Fibroblast of upper back skin (primary cell): ENCODE results near the gene INPP4A.
A peak's percentile ranks its signal among the peaks of the same experiment; 100 is the strongest.

Experiments used
- DNase-seq: peaks from one replicate; pipeline ENCODE4 v3.0.0-alpha.2; 2013

The INPP4A gene

DNA sequence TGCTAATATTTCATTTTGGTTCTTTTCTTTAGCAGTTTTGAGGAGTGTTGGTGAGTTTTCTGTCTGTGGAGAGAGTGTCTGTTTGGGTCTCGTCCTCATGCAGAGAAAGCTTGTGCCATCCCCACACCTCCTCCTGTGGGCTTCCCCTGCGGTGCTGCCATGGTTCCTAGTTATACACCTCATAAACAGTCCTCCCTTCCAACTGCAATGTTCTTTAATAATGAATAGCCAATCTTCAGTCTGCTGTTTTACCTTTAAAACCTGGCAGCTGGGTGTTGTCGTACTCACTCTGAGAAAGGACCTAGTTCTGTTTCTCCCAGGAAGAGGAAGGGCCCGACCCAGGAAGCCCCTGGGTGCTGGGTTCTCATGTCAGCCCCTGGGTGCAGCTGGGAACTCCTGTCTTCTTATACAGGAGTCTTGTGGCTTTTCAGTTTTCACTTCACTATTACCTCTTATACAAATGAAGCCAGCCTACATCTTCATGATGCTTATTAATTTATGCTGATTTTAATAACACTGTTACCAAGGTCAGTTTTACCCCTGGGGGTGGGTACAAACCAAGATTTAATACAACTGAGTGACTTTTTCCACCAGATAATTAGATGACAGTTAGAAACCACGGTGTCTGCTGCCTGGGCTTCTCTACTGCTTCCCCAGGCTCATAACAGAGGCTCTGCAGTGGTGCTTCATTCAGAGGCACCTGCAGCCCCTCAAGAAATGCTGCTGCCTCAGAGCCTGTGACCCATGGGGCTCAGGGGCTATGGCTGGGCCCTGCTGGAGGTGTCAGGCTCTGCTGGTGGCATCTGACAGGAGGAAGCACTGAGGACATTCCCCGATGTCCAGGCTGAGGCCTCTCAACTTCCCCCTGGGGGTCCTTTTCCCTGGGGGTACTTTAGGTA, 104.5 kb downstream of the INPP4A start:
- no peak for DNase-seq

DNA sequence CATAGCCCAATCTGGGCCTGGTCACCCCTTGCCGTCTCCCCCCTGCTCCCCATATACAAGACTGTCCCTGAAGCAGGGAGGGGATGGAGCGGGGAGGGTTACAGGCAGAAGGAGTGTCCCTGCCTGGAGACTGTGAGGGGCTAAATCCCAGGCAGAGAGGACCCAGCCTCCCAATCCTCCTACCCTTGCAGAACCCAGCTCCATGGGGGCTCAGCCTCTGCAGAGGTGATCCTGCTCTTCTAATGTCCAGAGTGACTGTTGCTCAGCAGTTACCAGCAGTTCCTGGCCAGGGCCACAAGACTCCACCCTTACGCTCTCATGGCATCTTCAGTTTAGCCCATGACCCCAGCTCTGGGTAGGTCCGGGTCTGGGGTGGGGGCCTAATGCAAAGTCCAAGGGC, 105.5 kb downstream of the INPP4A start:
- DNase-seq: no peak

DNA sequence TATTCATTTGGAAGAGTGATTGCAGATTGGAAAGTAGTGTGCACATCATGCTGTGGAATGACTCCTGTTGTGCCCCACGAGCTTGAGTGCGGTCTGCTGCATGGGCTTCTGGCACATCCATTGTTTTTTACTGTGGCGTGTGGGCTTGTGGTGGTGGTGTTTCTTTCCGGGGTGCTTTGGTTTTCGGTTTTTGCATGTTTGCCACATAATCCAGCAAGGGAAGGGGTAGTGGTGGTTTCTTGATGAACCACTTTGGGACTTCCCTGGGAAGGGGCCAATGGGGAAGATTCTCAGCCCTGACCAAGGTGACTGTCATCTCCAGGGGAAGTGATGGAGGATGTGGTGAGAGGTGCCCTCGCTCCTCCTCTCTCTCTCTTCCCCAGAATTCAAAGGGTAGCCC, 106.7 kb downstream of the INPP4A start:
- no peak for DNase-seq

DNA sequence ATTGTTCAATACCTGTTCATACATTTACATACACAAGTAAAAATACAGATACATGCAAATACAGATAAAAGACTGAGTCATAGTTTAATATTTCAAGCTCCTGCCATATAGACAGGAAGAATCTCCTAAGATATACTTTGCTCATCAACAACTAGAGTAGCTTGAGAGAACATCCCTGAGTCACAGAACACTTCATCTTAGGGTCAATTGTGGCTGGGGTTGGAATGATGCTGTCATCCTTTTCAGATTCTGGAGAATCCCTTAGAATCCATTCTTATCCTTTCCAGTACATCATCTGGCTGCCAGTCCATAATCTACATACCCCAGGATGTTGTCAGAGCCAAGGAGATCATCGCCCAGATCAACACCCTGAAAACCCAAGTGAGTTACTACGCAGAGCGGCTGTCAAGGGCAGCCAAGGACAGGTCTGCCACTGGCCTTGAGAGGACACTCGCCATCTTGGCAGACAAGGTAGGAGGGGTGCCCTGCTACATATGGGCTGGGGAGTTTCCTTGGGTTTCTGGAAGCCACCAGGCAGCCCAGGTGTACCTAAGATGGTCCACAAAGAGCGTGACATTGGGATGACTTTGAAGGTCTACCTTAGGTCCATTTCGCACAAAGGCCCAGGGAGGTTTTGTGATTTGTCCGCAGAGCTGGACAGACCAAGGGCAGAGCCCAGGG, 108.0 kb downstream of the INPP4A start:
- peak; percentile 61 for DNase-seq

DNA sequence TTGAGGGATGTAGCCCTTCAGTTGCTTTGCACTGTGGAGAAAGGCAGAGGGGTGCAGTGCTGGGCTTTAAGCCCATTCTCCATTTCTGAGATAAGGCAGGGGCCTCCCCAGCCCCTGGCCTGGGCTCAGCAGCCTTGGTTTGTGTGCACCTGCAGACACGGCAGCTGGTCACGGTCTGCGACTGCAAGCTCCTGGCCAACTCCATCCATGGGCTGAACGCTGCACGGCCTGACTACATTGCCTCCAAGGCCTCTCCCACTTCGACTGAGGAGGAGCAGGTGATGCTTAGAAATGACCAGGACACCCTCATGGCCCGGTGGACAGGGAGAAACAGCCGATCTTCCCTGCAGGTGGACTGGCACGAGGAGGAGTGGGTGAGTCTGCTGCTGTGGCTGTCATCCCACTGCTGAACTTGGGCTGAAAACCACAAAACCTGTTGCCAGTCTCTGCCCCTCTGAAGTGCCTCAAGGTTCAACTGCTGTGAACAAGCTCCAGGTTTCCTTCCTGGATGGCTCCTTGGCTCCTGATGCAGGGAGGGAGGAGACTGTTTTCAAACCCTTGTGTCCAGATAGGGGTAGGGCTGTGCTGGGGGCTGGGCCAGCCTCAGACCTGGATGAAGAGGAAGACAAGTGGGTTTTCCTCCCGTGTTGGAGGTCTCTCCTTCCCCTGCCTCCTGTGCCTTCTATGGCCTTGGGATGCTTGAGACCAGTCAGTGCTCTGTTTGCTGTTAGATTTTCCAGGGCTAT, 109.6 kb downstream of the INPP4A start:
- DNase-seq: no peak

DNA sequence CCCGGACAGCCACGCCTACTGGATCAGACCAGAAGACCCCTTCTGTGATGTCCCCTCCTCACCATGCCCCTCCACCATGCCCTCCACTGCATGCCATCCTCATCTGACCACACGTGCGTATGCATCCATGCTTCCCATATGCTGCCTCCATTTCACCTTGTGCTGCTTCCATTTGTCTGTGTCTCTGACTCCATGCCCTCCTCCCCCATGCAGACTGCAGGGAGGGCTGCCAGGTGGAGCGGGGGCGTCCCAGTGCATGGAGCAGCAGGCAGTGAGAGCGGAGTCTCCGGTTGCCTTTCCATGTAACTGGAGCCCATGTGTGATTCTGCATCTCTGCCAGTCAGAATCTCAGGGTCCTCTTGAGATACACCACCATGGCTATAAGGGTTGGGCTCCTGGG, 111.0 kb downstream of the INPP4A start:
- no peak for DNase-seq

DNA sequence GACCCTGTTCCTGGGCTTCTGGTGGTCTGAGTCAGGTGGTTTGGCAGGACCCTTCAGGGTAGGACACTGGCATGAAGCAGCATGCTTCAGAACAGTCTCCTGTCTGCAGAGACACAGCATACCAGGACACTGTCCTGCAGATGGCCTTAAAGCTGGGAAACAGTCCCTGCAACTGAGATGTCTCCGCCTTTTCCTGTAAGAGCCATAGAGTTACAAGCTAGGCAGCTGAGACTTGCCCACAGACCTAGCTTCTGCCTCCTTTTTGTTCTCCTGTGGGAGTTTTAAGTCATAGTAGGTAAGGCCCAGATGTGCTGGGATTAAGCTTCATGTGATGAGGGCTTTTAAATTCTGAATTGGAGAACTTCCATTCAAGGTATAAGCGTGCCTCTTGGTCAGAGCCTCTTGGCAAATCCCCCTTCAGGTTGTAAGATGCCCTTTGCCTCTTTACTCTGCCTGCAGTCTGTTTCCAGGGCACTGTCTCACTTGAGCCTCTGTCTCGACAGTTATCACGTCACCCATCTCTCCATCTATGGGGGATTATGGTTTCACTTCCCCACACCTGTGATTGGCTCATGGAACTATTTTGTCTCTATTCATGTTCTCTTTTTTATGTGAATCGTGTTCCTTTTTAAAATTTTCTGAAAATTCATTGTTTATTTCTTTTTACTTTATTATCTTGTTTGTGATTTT, 111.8 kb downstream of the INPP4A start:
- no peak for DNase-seq

DNA sequence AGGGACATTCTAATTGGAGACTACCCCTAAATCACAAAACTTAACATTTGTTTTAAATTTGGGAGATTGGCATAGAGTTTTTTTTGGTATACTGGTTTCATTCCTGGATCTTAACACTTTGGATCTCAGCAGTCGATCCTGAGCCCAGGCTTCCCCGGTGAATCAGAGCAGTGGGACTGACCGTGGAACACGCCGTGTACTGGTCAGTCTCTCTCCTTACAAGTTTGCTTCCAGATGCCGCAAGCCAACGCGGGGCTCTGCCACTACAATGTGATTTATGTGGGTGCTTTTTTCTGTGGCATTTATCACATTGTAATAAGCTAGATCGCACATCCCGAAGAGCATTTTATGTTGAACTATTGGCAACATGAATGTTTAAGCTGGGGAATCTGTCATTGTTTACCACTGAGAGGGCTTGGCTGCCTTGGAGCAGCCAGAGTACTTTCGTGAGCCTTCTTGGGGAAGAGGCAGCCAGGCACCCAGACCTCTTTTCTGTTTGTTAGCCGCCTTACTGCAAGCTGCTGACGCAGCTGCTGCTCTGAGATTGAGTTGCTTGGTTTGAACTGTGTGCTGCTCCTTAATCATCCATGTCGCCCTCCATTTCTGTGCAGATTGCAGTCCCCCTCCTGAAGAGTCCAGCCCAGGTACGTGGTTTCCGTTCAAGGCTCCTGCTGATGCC, 114.3 kb downstream of the INPP4A start:
- DNase-seq: no peak

DNA sequence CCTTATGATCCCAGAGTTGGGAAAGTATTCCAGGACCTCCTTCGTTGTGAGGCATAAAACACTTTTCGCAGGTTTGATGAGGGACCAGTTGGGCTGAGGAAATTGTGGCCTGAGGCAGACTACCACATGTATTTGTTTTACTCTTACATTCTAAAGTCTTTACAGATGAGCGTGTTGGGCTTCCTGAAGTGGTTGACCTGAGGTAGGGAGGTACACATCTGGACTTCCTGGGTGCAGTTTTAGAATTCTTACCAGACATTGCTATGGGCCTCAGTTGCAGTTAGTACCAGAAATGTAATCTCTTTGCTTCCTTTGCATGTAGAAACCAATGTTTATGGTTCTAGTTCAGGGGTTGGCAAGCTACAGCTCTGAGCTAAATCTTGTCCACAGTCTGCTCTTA, 114.9 kb downstream of the INPP4A start:
- no peak for DNase-seq

DNA sequence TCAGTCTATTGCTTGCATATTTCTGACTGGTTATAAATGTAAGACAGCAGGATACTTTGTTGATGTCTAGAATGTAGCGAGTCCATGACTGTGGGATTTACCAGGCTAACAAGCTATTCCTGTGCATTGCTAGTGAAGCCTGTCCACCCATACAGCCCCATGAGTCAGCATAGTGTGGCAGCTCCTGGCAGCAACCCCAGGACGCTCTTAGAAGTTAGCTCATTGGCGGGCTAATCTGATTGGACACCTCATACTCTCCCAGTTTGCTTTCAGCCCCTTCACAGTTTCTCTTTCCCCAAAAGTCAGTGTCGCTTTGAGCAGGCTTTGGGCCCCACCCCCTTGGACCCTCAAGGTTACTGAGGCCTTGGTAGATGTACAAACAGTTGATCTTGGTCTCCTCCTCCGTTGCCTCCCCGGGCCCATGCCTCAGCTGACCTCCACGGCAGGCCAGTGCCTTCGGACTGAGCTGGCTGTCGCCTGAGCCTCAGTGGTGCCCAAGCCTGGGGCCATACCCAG, 115.7 kb downstream of the INPP4A start:
- DNase-seq: peak; percentile 84

DNA sequence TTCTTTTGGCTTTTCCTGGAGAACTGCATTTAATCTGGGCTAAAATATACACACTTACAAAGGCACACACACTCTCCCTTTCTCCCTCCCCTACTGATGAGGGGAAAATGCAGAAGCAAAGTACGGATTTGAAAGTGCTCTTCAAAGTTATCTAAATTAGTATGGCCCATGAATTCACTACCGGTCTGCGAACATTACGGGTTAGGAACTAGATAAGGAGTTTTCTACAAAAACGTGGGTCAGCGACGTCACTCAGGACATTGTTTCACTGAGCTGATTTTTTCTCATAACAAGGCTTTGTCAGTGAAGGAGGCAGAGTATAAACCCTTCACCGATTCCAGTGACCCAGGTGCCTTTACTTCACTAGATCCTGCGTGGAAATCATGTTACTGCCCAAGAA, 116.4 kb downstream of the INPP4A start:
- no peak for DNase-seq

DNA sequence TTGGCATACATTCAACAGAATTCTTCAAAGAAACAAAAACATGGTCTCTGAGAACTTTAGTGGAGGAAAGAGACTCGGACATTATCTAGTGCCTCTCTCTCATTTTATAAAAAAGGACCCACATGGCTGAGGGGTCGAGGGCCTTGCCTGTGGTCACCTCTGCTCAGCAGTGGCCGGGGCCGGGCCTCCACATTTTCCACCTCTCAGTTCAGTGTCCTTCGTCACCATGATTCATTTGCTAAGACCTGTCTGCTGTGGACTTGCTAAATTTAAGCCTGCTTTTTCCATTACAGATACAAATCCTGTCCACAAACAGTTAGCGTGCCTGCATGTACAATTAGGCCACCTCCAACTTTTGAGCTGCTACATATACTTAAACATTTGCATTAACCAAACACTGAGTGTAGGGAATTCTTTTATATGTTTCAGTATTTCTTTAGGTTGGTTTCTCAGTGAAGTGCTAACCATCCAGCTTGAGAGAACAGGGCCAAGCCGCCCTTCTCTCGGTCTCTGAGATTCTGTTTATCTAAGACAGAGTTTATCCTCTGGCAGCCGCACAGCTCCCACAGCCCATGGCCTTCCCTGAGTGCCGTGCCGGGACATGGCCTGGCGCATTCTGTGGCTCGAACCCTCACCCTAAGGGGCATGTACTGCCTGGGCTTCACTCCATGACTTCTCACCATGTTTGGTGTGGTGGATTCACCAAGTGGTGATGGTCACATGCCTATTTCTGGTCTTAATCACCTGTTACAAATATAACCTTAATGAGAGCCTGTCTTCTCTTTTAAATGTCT, 117.4 kb downstream of the INPP4A start:
- DNase-seq: no peak

DNA sequence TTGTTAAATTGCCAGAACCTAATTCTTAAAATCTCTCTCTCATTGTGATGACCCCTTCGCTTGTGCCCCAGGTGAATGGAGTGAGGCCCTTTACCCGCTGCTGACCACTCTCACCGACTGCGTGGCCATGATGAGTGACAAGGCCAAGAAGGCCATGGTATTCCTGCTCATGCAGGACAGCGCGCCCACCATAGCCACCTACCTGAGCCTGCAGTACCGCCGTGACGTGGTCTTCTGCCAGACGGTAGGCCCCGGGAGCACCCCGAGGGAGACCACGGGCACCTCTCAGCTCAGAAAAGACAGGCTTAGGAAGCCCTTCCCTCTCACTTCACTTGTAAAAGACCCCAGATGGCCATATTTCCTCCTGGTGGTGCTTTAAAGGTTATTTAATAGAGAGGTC, 118.7 kb downstream of the INPP4A start:
- no peak for DNase-seq

DNA sequence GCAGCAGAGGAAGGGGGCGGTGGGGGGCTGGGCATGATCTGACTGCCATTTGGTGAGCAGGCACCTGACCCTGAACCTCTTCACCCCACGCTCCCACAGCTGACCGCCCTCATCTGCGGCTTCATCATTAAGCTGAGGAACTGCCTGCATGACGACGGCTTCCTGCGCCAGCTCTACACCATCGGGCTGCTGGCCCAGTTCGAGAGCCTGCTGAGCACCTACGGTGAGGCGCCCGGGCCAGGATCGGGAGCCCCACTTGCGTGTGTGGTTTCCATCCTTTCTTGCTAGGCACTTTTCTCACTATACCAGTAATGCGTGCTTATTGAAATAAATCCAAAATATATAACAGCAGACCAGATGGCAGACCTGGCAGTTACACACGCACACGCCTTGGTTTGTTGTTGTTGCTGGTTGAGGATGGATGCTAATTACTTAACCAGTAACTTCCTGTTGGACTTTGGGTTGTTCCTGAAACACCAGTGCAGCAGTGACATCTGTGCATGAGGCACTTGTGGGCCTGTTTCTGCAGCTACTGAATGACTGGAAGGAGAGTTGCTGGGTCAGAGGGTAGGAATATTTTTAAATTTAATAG, 120.0 kb downstream of the INPP4A start:
- DNase-seq: no peak

DNA sequence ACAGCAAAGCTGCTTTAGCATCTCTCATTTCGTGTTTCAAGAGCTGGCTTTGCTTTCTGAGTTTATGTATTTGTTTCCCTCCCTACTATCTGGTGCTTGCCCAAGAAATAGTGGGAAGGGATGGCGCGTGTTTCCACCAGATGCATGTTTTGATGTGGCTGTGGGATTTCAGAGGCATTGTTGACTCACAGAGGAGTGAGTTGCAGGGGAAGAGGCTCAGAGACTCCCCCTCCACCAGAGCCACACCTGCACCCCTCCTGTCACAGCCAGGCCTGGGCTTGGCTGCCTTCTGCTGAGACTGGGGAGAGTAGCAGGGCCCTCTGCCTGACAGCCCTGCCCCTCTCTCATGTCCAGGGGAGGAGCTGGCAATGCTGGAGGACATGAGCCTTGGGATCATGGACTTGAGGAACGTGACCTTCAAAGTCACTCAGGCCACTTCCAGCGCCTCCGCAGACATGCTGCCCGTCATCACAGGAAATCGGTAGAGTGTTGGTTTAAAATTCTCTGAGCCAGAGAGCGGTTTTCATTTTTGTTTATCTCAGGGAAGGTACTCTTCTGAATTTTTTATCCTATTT, 120.7 kb downstream of the INPP4A start:
- DNase-seq: no peak

DNA sequence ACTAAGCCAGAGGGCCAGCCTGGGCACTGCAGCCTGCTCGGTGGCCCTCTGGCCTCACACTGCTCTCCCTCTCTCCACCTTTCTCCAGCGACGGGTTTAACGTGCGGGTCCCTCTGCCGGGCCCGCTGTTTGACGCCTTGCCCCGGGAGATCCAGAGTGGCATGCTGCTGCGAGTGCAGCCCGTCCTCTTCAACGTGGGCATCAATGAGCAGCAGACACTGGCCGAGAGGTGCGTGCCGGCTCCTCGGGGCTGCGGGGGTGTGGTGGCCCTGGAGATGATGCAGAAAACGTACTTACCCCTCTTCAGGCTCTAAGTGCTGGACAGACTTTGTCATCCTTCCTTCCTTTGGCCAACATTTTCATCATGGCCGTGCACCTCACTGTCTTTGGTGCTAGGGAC, 121.3 kb downstream of the INPP4A start:
- no peak for DNase-seq

DNA sequence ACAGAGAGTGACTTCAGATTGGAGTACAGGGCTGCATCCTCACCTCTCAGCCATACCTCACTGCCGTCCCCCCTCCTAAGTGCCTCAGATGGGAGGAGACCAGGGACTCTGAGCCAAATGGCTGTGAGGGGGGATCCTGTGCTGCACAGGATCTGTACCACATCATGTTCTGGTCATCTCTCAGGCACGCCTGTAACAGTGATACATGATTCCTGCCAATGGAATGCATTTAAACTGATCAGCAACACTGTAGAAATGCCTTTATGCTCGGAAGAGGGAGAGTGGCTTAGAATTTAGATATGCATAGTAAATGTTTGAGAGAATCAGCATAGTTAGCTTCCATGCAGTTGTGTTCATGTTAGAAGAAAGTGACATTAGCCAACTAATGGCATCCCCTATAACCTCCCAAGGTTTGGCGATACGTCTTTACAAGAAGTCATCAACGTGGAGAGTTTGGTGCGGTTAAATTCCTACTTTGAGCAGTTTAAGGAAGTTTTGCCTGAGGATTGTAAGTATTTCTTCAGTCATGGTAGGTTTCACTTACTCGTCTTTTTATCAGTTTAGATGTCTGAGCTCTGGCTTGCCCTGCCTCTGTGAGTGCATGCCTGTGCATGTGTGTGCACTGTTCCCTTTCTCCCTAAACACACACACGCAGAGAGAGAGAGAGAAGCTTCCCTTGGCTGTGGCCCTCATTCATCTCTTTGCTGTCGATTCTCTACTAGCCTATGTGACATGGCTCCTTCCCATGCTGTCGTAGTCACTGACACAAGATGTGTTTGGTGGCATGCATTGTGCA, 123.7 kb downstream of the INPP4A start:
- peak; percentile 51 for DNase-seq

DNA sequence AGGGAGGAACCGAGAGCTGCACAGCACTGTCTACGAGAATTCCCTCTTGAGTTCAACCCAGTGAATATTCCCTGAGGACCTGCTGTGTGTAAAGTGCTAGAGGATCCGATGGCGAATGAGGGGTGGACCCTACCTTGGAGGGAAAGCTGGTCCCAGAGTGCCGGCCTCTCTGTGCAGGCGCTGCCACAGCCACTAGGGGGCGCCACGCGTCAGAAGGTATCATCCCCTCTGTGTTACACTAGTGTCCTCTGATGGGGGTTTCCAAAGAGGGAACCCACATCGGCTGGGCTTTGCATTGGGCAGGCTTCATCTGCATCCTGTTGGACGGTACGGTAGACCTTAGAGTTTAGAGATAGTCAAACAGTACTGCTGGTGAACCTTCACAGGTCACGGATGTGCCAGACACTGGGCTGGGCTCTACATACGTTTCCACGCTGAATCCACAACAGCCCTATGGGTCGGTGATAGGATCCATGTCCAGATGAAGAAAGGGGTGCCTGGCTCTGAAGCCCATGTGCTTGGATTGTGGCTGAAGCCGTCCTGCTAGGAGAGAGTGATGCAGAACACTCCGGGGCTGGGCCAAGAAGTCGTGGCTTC, 124.6 kb downstream of the INPP4A start:
- no peak for DNase-seq

DNA sequence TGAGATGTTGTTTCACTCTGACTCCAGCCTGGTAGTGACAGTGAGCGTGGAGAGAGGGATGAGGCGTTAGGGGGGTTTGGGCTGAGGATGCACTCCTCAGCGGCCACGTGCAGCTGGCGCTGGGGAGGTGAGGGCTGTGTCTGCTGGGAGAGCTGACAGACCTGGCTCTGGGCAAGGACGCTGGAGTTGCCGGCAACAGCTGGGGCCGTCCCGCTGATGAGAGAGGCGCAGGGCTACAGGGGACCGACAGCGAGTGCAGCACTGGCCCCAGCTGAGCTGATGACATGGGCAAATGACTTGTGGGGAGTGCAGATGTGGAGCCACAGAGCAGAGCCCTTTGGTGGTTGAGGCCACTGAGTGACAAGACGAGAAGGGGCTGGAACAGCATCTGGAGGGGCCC, 125.3 kb downstream of the INPP4A start:
- no peak for DNase-seq
